Kidney capillary endothelial cell (primary cell): ENCODE measurements around the gene CMTM8.

ENCODE experiments used
- DNase-seq: peaks from one replicate; pipeline ENCODE4 v3.0.0-alpha.2; 2018; ENCODE audit warnings: low spot score

Gene CMTM8

DNA sequence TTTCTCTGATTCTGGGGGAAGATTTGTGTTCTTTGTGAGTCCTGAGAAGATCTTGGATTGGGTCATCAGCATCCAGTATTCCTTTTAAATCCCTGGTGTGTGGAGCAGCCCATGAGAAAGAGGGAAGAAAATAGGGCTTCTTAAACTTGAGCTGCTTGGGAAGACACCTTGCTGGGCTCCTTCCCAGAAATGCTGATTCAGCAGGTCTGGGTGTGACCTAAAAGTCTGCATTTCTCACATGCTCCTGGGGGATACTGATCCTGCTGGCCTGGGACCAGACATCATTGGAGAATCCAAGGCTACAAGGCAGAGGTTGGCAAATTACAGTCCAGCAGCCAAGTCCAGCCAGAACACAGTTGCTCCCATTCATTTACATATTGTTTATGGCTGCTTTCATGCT is 99.0 kb downstream of the CMTM8 start:
- DNase-seq: no peak

DNA sequence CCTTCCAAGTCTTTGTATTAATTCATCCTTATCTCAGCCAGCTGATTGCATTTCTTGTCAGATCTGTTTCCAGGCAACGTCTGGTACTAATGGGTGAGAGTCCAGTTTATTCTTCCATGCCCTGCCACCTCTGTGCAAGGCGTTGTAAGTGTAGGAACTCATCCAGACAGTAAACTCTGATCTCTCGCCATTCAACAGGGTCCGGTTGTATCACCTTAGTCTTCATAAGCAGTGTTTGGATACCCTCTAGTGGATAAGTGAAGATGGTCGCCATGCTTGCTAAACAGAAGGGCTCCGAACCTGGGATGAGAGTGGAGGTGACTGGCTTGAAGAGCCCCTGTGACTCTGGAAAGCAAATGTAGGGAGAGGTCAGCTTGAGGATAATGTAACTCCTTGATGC is 101.6 kb downstream of the CMTM8 start:
- no peak for DNase-seq

DNA sequence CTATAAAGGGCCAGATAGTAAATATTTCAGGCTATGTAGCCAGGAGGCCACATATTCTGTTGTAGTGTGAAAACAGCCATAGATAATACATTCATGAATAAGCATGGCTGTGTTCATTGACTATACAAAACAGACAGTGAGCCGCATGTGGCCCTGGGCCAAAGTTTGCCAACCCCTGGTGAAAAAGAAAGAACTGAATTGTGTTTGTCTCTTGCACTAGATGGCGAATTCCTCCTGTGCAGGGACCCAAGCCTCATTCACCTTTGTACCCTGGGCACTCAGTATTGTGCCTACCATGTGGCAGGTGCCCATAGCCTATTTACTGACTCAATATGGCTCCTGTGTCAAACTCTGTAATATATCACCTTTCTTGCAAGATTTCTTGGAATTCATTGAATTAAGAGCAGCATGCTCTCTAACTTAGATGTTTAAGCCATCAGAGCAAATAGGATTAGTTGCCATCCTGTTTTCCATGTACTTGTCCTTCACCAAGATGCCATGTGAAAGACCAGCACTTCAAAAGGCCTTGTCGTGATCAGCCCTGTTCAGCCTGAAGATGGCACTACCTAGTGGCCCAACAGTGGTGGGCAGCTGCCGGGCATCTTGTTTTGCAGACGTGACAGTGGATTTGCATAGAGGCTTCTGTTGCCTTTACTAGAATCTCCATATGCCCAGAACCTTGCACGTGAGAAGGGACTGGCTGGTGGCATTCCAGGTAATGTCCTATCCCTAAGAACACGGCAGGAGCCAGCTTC is 102.3 kb downstream of the CMTM8 start:
- no peak for DNase-seq

DNA sequence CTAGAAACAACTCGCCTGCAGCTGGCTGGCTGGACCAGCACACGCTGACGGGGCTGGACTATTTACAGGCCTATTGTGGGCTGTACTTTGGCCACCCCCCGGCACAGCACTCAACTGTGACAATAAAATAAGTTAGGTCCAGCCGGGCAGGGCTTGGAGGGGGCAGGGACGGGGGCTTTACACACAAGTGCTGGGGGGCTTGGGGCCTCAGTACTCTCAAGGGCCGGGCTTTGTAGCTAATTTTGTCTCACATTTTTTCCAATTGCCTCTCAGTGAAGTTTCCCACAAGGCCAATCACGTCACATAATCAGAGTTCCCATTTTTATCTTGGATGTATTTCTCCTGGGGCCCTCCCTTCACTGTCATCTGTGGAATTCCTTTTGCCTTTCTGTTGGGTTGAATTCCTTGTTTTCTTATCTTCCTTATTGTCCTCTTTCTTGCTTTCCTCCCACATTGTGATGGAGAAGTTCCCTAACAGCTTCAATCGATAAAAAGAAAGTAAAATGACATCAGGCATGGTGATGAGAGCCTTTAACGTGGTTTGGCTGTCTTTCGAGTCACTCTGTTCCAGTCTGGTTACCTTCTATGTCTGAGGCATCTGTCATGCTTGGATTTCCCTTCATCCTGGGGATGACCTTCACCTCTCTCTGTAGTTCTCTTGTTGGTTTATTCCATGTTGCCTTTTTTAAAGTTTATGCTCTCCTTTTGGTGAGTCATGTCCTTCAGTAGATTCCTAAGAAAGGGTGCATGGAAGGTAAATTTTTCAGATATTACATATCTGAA is 109.1 kb downstream of the CMTM8 start:
- DNase-seq: no peak

DNA sequence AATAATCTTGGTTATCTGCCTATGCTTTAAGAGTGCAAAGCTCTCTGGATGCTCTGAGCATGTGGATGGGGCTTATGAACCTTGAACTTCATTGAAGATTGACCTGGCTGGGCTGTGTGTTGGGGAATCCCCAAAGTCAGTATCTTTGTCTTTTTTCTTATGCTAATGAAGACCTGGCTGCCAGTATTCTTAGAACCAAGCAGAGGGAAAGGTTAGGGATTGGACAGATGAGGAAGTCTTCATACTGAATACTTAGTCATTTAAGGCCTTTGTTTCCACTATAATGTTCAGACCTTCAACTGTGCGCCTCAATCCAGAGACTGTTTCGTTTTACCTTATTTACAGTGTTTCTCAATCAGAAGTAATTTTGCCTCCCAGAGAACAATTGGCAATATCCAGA is 110.7 kb downstream of the CMTM8 start:
- no peak for DNase-seq

DNA sequence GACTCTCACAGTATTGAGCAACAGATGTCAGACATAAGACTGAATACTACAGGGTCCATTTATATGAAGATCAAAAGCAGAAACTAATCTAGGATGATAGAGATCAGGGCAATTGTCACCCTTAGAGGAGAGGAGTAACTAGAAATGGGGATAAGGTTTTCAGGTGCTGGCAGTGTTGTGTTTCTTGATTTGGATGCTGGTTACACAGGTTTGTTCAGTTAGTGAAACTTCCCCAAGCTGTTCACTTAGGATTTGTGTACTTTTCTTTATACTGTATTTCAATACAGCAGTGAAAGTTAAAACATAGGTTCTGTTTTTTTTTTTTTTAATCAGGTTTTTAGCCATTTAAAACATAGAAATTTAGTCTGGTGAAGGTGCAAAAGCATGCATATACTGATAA is 114.1 kb downstream of the CMTM8 start:
- DNase-seq: no peak

DNA sequence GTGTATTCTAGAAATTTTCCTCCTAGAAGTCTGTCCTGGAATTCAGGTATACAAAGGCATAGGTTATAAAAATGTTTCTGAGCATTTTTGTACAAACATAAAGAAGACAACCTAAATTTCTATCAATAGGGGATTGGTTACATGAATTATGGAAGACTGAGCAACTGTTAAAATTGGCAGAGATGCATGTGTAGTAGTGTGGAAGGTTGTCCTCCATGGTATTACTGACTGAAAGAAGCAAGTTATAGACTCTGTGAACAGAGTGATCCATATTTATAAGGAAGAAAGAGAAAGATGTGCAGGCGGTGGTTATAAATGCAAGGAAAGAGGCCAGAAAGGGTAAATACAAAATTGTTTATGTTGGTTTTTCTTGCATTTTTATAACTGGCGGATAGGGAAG is 114.9 kb downstream of the CMTM8 start:
- no peak for DNase-seq

DNA sequence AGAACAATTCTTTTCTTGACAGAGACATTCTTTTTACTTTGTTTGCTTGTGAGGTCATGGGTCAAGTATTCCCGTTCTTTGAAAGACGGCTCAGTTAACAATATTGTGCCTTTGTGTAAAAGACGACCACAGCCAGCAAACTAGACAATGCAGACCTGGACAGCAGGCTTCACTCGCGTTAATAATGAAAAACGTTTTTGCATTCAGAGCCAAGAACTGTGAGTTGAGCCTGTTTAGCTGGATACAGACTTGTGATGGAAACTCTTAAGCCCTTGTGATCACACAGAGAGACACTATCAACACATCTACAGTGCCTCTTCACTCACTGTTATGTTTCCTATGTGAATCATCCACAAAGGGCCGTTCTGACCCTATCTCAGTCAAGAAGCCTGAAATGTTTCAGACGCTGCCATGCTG is 115.9 kb downstream of the CMTM8 start:
- DNase-seq: no peak

DNA sequence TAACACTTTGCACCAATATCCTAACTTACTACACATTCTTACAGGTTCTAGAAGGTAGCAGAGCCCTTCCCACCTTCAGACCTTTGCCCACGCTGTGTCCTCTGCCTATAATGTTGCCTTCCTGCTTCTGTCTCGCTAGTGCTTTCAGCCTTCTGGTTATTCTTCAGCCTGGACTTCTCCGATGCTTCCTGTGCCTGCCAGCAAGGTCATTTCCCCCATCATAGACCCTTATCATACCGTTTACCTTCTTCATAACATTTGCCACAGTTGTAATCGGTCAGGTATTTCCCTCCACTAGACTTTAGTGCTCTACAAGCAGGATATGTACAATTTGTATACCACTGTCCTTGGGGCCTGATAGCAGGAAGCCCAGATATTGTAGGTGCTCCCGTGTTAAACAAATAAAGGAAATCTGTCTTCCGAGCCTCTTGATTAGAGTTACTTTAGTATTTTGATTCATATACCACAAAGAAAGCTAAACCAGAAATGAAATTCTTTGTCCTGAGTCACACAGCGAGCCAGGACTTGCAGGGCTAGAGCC is 117.3 kb downstream of the CMTM8 start:
- DNase-seq: no peak

DNA sequence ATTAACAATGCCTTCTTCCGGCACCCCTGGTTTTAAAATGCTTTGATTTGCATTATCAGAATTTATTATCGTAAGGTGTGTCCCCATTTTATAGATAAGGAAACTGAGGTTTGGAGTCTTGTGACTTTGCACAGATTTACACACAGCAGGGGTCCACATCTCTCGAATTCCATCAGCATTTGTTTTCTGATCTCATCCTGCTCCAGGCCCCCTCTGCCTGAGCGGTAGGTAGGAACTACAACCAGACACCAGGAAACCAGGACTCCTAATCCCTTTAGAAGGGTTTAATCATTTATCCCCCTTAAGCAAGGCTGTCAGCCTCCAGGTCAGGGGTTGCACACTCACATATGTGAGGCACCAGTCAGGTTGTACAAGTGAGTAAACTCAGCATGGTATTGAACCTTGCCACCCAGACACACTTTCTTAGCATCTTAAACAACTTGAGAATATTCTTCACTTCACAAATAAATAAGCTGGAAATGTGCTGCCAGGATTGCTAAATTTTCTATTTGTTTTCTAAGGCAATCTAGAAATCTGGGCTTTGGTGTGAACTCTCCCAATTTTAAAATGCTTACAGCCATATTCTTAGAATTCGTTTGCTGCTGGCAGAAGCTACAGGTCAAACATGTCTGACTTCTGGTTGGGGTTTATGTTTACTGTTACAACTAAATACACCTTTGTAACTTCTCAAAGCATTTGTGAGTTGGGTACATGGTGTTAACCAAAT is 121.4 kb downstream of the CMTM8 start:
- no peak for DNase-seq

DNA sequence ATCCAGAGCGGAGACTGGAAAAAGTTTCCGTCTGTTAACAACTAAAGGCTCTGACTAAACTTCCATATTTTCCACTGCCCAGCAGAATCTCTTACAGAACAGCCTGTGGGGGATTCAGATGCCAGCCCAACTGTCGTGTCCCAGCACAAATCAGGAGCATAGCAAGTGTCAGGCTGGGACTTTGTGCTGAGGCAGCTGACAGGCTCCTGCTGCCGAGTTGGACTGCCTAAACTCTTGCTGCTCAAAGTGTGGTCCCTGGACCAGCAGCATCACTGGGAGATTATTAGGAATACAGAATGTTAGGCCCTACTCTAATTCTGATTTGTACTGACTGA is 122.0 kb downstream of the CMTM8 start:
- no peak for DNase-seq

DNA sequence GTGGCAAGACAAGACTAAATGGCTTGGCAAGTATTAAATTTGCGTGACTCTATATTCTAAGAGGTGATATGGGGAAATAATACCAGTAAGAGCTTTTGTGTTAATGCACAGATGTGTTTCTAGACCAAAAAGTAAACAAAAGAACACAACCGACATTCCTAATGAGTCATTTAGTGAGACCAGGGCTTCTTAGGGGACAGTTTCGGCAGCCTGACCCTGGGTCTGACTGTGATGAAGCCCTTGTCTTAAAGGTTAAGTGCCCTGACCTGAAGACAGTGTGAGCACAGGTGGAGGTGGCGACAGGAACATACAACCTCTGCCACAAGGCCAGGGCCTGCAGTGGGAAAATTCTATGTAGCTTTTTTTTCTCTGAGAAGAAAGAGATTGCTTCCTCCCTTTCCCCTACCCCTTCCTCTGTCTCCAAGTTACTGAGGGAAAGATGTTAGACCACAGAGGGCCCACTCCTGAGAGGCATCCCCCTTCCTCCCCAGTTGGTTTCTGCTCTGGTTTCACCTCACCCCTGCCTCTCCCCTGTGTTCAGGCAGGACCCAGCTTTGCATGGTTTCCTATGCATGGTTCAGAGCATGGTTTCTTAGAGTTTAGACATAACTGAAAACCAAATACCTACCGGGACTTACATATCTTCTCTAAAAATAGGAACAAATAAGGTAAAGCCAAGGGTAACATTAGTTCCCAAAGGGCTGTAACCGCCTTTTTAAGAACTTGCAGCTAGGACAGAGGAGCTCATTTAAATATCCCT is 128.3 kb downstream of the CMTM8 start:
- no peak for DNase-seq

DNA sequence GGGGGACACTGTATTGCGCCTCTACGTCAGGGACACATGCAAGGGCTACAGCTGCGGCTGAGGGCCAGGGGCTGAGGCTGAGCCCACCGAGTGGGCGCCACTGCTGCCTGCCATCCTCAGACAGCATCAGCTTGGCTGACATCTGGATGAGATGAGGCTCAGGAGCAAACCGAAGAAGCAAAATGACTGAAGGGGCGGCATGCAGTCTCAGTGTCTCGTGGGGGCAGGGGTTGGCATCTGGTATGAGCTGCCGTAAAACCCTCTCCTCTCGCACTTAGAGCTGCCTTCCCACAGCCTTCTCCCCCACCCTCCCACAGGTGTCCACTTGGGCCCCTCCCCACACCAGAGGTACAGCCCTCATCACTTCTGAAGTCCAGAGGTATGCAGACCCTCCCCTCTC is 129.0 kb downstream of the CMTM8 start:
- DNase-seq: no peak

DNA sequence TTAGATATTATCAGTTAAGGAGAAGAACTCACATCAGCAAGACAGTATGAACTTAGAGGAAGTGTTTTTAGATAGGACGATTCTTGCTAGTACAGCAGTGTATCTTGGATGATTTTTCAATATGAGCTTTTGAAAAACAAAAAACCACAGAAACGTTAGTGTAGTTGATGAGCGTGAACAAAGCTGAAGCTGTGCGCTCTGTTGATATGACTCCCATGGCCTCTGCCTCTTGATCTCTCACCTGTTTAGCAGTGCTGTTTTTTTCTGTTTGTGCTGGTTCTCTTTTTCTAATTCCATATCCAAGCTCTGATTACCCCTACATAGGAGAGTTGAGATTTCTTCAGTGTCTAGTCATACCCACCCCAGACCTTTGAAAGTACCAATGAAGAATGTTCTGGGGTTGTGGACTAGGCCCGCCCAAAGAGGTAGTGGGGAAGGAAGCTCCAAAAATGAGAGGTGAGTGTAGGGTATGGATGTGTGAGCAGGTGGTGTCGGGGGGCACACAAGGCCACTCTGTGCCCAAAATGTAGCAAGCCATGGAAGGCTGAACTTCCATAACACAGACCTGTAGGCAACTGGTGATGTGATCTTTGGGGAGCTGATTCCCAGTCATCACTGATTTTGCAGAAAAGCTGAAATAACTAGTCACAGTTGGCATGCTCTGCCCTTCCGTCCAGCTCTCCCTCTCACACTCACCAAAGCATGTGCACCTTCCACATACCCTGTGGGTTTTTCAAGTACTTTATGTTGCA is 133.2 kb downstream of the CMTM8 start:
- no peak for DNase-seq

DNA sequence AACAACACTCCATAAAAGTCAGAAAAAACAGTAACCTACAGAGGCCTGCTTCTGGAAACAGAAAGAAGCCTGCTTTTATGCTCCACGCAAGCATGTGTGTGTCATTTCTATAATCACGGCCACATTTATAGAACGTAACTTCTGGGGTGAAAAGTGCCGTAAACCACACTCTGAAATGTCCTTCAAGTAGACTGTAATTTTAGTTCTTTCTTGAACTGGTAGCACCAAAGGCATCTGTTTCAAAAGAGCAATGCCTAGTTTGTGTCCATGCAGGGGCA is 133.7 kb downstream of the CMTM8 start:
- DNase-seq: no peak

DNA sequence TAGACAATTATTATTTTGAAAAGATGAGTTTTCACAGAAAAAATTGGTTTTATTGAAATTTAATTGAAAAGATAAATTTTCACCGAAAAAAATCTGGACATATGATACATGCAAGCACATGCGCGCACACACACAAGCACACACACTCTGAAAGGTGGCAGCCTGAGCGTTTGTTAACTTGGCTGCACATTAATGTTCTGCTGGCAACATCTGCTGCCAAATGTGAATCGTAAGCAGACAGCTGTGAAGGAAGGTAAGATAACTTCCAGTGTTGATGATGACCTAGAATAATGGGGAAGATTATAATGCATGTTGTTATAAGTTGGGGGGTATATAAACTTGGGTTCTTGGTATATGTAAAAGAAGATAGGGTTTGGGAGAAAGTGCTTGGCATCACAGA is 134.8 kb downstream of the CMTM8 start:
- DNase-seq: no peak

DNA sequence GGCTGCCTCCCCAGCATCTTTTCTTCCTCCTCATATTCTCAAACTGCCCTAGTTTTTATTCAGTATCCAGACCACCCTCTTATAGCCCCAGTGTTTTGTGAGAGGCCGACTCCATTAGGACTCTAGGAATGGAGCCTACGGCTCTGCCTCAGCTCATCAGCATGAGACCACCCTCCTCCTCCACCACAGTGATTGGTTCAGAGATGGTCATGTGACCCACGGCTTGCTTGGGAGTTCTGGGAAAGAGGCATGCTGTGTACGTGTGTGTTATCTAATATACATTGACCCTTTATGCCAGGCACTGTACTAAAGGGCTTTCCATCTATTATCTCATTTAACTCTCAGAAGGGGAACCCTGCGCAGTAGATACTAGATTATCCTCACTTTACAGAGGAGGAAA is 135.4 kb downstream of the CMTM8 start:
- no peak for DNase-seq

DNA sequence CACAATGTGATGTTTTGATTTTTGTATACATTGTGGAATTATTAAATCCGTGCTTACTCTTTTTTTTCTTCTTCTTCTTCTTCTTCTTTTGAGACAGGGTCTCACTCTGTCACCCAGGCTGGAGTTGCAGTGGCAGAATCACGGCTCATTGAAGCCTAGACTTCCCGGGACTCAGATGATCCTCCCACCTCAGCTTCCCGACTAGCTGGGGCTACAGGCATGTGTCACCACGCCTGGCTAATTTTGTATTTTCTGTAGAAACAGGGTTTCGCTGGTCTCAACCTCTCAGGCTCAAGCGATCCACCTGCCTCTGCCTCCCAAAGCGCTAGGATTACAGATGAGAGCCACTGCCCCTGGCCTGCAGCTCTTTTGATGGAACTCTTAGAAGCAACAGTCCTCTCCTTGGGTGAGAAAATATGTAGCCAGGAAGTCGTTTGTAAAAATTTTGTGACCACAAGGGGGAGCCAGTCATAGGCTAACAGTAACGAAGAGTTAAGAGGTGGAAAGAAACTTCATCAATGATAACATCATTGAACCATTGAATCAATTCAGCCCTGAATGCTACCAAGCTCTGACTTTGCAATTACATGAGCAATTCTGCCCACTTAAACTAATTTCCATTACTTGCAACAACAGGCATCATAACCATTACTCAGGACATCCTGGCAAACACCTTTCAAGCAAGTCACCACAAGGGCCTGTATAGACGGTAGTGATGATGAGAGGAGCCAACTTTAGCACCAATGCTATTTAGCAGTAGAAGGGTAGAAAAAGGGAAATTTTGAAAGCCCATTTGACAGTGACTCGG is 136.5 kb downstream of the CMTM8 start:
- DNase-seq: no peak

DNA sequence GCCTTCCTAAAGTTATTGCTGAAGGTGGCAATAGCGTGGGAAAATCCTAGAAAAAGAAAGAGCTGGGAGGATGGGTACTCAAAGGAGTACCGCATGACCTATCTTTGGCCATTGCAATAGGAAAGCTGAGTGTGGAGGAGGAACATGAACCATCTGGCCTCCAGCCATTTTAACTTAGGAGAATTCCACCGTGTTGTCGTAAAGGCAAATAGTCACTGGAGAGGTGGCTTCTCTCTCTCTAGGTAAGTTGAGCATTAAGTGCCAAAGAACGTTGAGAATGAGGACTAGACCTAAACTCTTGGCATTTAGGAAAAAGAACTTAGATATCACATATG is 137.1 kb downstream of the CMTM8 start:
- DNase-seq: no peak

DNA sequence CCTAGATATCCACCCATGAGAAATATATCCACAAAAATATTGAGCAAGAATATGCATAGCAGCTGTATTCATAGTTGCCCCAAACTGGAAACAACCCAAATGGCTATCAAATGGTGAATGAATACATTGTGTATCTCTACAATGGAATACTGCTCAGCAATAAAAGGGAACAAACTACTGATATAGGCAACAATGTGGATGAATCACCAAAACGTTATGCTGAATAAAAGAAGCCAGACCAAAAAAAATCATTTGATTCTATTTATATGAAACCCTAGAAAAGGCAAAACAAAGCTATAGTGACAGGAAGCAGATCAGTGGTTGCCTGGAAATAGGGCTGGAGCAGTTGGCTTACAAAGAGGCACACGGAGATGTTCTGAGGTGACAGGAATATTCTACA is 137.6 kb downstream of the CMTM8 start:
- peak; percentile 67 for DNase-seq
